ENCODE results near the gene ZDHHC8.

DNA sequence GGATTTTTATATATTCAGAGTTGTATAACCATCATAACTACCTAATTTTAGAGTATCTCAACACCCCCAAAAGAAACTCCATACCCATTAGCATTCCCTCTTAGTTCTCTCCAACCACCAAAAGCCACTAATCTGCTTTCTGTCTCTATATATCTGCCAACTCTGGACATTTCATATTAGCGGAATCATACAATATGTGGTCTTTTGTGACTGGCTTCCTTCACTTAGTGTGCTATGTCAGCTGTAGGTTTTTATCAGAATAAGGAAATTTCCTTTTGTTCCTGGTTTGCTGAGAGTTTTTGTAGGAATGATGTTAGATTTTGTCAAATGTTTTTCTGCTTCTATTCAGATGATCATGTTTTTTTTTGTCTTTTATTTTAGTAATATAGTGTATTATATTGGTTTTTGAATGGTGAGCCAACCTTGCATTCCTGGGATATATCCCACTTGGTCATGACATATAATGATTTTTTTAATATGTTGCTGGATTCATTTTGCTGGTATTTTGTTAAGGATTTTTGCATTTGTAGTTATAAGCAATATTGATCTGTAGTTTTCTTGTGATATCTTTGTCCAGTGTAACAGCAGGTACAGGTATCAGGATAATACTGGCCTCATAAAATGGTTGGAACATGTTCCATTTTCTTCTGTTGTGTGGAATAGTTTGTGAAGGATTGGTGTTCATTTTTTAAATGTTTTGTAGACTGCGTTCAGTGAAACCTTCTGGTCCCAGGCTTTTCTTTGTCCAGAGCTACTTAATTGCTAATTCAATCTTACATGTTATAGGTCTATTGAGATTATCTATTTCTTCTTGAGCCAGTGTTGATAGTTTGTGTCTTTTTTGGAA lies 34.8 kb upstream of the ZDHHC8 start:
- no peak for TF ChIP-seq POLR2A (IDR thresholded peaks at IDR 0.05)
- TF ChIP-seq, protein P1, sequence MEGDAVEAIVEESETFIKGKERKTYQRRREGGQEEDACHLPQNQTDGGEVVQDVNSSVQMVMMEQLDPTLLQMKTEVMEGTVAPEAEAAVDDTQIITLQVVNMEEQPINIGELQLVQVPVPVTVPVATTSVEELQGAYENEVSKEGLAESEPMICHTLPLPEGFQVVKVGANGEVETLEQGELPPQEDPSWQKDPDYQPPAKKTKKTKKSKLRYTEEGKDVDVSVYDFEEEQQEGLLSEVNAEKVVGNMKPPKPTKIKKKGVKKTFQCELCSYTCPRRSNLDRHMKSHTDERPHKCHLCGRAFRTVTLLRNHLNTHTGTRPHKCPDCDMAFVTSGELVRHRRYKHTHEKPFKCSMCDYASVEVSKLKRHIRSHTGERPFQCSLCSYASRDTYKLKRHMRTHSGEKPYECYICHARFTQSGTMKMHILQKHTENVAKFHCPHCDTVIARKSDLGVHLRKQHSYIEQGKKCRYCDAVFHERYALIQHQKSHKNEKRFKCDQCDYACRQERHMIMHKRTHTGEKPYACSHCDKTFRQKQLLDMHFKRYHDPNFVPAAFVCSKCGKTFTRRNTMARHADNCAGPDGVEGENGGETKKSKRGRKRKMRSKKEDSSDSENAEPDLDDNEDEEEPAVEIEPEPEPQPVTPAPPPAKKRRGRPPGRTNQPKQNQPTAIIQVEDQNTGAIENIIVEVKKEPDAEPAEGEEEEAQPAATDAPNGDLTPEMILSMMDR (IDR thresholded peaks at IDR 0.05): no peak
